GM19025 (cell line): ENCODE measurements around the gene COL23A1.
"Not testable (repeated sequence)": the region's sequence is repeated elsewhere in the genome, so short reads cannot be mapped to it uniquely, and the experiment has no call there.

Experiments used
- ATAC-seq: cut with Tn5 transposase; IDR thresholded peaks from one replicate; pipeline ENCODE4 v1.9.1; 2021; ENCODE audit warnings: mild to moderate bottlenecking, low read depth, moderate library complexity; ENCODE audit not compliant: unreplicated experiment

COL23A1 gene

GRCh38 chr5:178210073-178210535 lies 380.1 kb downstream of the COL23A1 start:
- no peak for ATAC-seq

DNA sequence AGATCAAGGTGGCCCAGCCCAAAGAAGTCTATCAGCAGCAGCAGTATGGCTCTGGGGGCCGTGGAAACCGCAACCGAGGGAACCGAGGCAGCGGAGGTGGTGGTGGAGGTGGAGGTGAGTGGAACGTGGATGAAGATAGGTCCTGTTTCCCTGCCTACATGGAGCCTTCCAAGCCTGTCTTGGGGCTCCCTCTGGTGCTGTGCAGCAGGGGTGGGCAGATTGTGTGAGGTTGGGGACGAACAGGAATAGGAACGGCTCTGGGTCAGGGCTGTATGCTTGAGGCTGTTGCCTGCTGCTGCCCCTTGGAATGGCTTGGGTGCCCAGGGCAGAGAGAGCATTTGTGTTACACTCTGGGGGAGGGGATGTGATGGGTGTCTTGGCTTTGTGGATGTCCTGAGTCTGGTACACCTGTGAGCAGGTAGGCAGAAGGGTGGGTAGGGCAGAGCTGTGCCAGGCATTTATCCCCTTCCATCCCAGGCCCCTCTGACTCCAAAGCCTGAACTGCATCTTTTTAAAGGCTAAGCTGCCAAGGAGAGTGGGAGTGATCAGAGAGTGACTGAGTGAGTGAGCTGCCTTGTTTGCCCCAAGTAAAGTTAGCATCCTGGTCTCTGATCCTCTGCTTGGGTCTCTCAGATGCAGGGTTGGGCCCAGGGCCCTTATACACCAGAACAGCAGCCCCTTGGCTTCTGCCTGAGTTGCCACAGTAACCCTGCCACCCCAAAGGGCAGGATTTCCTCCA lies 380.7 kb downstream of the COL23A1 start:
- ATAC-seq: no peak

- no peak for ATAC-seq
Measured at GRCh38 chr5:178208540-178209227, 381.5 kb downstream of the COL23A1 start.

- no peak for ATAC-seq
Measured at GRCh38 chr5:178207917-178208280, 382.3 kb downstream of the COL23A1 start.

DNA sequence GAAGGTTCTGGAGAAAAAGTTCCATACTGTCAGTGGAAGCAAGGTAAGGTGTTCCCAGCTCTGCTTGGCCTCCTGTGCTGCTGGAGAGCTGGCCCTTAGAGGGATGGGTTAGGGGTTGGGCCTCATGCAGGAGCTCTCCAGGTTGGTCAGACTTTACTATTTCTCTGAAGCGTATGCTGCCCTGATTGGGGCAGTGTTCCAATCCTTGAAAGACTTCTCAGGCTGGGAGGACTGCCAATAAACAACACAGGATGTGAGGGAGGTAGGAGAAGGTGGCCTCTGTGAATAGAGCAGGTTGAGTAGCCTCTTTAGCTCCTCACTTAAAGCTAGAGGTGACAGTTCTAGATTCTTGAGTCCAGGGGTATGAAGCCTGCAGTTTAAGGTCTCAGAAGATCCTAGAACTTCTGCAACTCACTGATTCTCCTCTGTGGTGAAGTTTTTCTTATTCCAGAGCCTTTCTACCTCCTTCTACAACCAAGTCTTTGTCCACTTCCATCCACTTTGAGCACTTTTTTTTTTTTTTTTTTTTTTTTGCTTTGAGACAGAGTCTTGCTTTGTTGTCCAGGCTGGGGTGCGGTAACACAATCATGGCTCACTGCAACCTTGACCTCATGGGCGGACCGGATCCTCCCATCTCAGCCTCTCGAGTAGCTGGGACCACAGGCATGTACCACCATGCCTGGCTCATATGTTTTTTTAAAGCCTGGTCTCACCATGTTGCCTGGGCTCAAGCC lies 382.8 kb downstream of the COL23A1 start:
- no peak for ATAC-seq

GRCh38 chr5:178206166-178207101 lies 383.8 kb downstream of the COL23A1 start:
- no peak for ATAC-seq

GRCh38 chr5:178205749-178206047 lies 384.5 kb downstream of the COL23A1 start:
- no peak for ATAC-seq

GRCh38 chr5:178204935-178205748 lies 385.1 kb downstream of the COL23A1 start:
- peak; percentile 58 for ATAC-seq

GRCh38 chr5:178204182-178204934 lies 385.8 kb downstream of the COL23A1 start, which contains the start of gene HNRNPAB:
Gene HNRNPAB, plus strand, starts transcription at chr5:178204533. Its CDS starts 305 bp downstream, at chr5:178204838.
- ATAC-seq: peak; percentile 71

GRCh38 chr5:178203670-178204181 lies 386.5 kb downstream of the COL23A1 start:
- peak; percentile 5 for ATAC-seq

DNA sequence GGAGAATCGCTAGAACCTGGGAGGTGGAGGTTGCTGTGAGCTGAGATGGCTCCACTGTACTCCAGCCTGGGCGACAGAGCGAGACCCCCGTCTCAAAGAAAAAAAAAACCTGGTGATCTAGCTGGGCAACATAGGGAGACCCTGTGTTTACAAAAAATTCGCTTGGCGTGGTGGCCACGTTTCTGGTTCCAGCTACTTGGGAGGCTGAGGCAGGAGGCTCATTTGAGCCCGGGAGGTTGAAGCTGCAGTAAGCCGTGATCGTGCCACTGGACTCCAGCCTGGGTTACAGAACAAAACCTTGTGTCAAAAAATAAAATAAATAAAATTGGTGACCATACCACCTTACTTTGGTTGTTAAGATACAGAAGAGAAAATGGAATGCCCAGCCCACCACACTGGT lies 387.7 kb downstream of the COL23A1 start:
- no peak for ATAC-seq

DNA sequence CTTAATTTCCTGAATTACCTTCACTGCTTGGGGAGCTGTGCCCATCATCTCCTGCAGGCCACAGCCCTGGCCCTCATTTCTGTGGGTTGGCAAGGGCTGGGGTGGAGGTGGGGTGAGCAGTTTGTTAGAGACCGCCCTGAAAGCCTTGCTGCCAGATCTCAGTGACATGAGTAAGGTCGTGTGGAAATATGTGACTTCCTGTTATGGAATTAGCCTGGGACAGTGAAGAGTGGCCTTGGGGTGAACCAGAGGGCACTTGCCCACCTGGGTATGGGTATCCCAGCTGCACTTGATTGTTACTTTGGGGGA lies 388.3 kb downstream of the COL23A1 start:
- ATAC-seq: no peak

DNA sequence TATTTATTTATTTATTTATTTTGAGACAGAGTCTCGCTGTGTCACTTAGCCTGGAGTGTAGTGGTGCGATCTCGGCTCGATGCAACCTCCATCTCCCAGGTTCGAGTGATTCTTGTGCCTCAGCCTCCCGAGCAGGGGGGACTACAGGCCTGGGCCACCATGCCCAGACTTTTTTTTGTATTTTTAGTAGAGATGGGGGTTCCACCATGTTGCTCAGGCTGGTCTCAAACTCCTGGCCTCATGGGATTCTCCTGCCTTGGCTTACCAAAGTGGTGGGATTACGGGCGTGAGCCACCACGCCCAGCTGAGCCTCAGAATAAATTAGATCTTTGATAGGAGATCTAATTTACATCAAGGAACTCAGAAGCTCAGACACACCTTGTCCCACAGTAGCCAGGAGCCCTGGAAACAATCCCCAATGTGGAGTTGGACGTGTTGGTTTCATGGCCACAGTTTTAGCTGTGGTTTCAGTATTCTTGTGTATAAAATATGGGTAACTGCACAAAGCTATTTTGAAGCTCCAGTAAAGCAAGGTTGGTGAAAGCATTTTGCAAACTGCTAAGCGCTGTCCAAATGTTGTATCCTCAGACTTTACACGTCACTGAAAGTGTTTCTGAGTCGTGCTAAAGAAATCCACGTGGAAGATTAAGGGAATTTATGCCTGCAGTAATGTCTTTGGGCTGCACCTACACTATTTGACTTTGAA lies 388.8 kb downstream of the COL23A1 start:
- no peak for ATAC-seq

DNA sequence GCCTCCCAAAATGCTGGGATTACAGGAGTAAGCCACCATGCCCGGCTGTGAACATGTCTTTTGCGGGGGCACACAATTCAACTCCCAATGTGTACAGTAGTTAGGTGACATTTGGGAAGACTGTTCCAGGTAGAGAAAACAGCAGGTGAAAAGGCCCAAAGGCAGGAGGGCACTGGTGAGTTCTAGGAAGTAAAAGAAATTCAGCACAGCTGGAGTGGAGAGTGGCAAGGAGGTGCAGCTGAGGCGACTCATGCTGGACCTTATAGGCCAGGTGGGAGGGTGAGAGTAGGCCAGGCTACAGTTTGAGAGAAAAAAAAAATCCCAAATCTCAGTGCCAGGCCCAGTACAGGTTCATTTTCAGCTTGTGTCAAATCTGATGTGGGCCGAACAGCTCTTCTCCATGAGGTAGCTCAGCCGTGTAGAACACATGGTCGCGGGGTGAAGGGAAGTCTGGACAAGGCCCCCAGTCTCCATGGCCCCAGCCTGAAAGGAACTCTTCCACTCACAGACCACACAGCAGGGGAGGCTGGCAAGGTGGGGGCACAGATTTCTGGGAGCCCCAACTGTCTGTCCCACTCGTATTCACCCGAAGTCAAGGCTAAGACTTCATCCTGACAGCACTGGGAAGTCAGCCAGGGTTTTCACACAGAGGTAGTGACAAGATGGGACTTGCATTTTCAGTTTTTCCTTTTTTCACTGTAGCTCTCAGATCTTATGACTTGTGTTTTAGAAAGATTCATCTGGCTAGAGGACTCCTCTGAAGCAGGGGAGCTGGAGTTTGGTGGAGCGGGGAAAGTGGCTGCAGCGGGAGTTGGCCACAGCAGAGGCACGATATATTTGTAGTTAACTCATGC lies 390.4 kb downstream of the COL23A1 start:
- no peak for ATAC-seq

DNA sequence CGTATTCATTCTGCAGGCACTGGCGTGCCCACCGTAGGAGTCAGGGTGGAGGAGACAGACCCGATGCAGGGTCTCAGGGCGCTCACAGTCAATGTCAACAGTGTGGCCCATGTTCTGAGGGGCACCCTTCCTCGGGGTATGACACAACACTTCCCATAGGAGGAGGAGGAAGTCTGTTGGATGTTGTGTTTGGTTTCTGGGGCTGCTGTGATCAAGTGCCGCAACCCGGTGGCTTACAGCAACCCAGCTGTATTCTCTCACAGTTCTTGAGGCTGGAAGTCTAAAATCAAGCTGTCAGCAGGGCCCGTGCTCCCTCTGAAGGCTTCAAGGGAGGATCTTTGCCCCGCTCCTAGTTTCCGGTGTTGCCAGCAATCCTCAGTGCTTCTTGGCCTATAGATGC lies 391.5 kb downstream of the COL23A1 start:
- no peak for ATAC-seq

DNA sequence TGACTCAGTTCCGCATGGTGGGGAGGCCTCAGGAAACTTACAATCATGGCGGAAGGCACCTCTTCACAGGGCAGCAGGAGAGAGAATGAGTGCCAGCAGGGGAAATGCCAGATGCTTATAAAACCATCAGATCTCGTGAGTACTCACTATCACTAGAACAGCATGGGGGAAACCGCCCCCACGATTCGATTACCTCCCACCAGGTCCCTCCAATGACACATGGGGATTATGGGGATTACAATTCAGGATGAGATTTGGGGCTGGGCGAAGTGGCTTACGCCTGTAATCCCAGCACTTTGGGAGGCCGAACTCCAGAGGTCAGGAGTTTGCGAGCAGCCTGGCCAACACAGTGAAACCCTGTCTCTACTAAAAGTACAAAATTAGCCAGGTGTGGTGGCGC lies 392.0 kb downstream of the COL23A1 start:
- ATAC-seq: not testable (repeated sequence)

- ATAC-seq: no peak
Measured at GRCh38 chr5:178196986-178197385, 393.2 kb downstream of the COL23A1 start.
